ENCODE measurements around the gene ALDH1A1.

ALDH1A1 gene

GRCh38 chr9:72935595-72935994 is 17.3 kb downstream of the ALDH1A1 start:
- CTCF ChIA-PET, result no interaction called here
- no peak overlapping the region for H3K27ac ChIP-seq (ENCODE audit: extremely low read depth, low read depth, low read length)
- POLR2A ChIA-PET, result no interaction called here
- no peaks in the 10 kb centered on the region for H3K4me1 ChIP-seq (ENCODE audit: control insufficient read depth, insufficient read depth, low read length)
- no peak overlapping the region for H3K4me3 ChIP-seq (ENCODE audit: low read depth, low read length)
- H3K36me3 ChIP-seq (ENCODE audit: control insufficient read depth in 2 of 2, insufficient read depth in 1 of 2, low read length in 2 of 2), result no peaks in the 10 kb centered on the region
- H3K9me3 ChIP-seq (ENCODE audit: control insufficient read depth, insufficient read depth, low read depth, low read length), result no peaks in the 10 kb centered on the region
- TF ChIP-seq ZNF580 (tag by site-specific recombination; IDR thresholded peaks at IDR 0.05) (no peak), GLI2 (tag by site-specific recombination; IDR thresholded peaks at IDR 0.05; ENCODE audit: borderline replicate concordance, low read depth) (no peak), ZBTB49 (tag by site-specific recombination; IDR thresholded peaks at IDR 0.05; ENCODE audit: low read depth) (no peak), HOXC10 (CRISPR knock-in tag; IDR thresholded peaks at IDR 0.05) (no peak), ZNF266 (tag by site-specific recombination; IDR thresholded peaks at IDR 0.05; ENCODE audit: low read depth) (no peak), ZNF18 (tag by site-specific recombination; IDR thresholded peaks at IDR 0.05) (no peak), AEBP2 (tag by site-specific recombination; IDR thresholded peaks at IDR 0.05; ENCODE audit: borderline replicate concordance) (no peak), ZNF768 (tag by site-specific recombination; IDR thresholded peaks at IDR 0.05) (no peak), TSHZ1 (tag by site-specific recombination; IDR thresholded peaks at IDR 0.05; ENCODE audit: borderline replicate concordance) (no peak), ZNF621 (tag by site-specific recombination; IDR thresholded peaks at IDR 0.05) (no peak), PRDM10 (tag by site-specific recombination; IDR thresholded peaks at IDR 0.05) (no peak), PRDM2 (tag by site-specific recombination; IDR thresholded peaks at IDR 0.05; ENCODE audit: borderline replicate concordance) (no peak), SP3 (tag by site-specific recombination; IDR thresholded peaks at IDR 0.05) (no peak), PRDM6 (tag by site-specific recombination; IDR thresholded peaks at IDR 0.05) (no peak), ZNF146 (tag by site-specific recombination; IDR thresholded peaks at IDR 0.05) (no peak)

All from HEK293 (cell line).